Type B pancreatic cell (in vitro differentiated cells): ENCODE results near the gene TXNDC2. TPM values are rescaled to one million over a fixed set of nuclear protein-coding genes. Genes with fewer than 3 reads are reported as not detected.

Source experiments
- DNase-seq: peaks from one replicate; pipeline ENCODE4 v3.0.0; 2021; ENCODE audit warnings: mixed read lengths; ENCODE audit not compliant: unreplicated experiment; ENCODE audit errors: extremely low spot score
- H3K27ac Mint-ChIP-seq: 2 replicates; pipeline ENCODE4 v1.8.0; 2021; ENCODE audit warnings: mild to moderate bottlenecking, mixed read lengths
- H3K27me3 Mint-ChIP-seq: 2 replicates; pipeline ENCODE4 v1.8.0; 2021; ENCODE audit warnings: mixed read lengths
- H3K36me3 Mint-ChIP-seq: 2 replicates; pipeline ENCODE4 v1.8.0; 2021; ENCODE audit warnings: mixed read lengths
- H3K4me1 Mint-ChIP-seq: one replicate; pipeline ENCODE4 v1.8.0; 2021; ENCODE audit warnings: mixed read lengths; ENCODE audit not compliant: unreplicated experiment
- H3K4me3 Mint-ChIP-seq: 2 replicates; pipeline ENCODE4 v1.8.0; 2021; ENCODE audit warnings: mild to moderate bottlenecking, mixed read lengths
- H3K9me3 Mint-ChIP-seq: 2 replicates; pipeline ENCODE4 v1.8.0; 2021; ENCODE audit warnings: mixed read lengths
- CTCF ChIP-seq: fragments of 200-600 bp; sonication (generic); conservative IDR thresholded peaks from 2 replicates; pipeline ENCODE4 v1.5.0; 2021; ENCODE audit warnings: antibody characterized with exemption, mild to moderate bottlenecking
- total RNA-seq: library from RNA; stranded (reverse); gene quantifications from 2 replicates; pipeline ENCODE4 v1.2.1, GENCODE V29; 2021; ENCODE audit warnings: low replicate concordance

TXNDC2 gene
- total RNA-seq, 1 donor from 2014 or later = not detected

- Mint-ChIP-seq H3K4me3 (no peak overlapping the region), H3K36me3 (peaks cover 4% of the 10 kb centered on the region), H3K27ac (peak overlapping the region; percentile 35), H3K9me3 (peaks cover 14% of the 10 kb centered on the region), H3K4me1 (peaks cover 32% of the 10 kb centered on the region), H3K27me3 (no peaks in the 10 kb centered on the region)
- no peak for TF ChIP-seq CTCF
- DNase-seq = no peak
These were observed 18.6 kb upstream of the TXNDC2 start for GRCh38 chr18:9867071-9867594.

- TF ChIP-seq CTCF = no peak
- H3K9me3 Mint-ChIP-seq = peaks cover 14% of the 10 kb centered on the region
- DNase-seq = no peak
- H3K4me3 Mint-ChIP-seq = peak overlapping the region; percentile 3
- H3K4me1 Mint-ChIP-seq = peaks cover 27% of the 10 kb centered on the region
- H3K27me3 Mint-ChIP-seq = no peaks in the 10 kb centered on the region
- peaks cover 4% of the 10 kb centered on the region for H3K36me3 Mint-ChIP-seq
- peak overlapping the region; percentile 17 for H3K27ac Mint-ChIP-seq
These were observed 16.7 kb upstream of the TXNDC2 start for GRCh38 chr18:9868857-9869714.

GRCh38 chr18:9869715-9870430 is 15.9 kb upstream of the TXNDC2 start:
- H3K27me3 Mint-ChIP-seq = no peaks in the 10 kb centered on the region
- peak overlapping the region; percentile 17 for H3K27ac Mint-ChIP-seq
- H3K4me3 Mint-ChIP-seq = peak overlapping the region; percentile 46
- peaks cover 27% of the 10 kb centered on the region for H3K4me1 Mint-ChIP-seq
- peaks cover 14% of the 10 kb centered on the region for H3K9me3 Mint-ChIP-seq
- TF ChIP-seq CTCF = no peak
- H3K36me3 Mint-ChIP-seq = peaks cover 4% of the 10 kb centered on the region
- no peak for DNase-seq

- no peak for TF ChIP-seq CTCF
- peak overlapping the region; percentile 46 for H3K4me3 Mint-ChIP-seq
- peak overlapping the region; percentile 9 for H3K27ac Mint-ChIP-seq
- DNase-seq = no peak
- H3K9me3 Mint-ChIP-seq = peaks cover 12% of the 10 kb centered on the region
- H3K36me3 Mint-ChIP-seq = peaks cover 4% of the 10 kb centered on the region
- H3K4me1 Mint-ChIP-seq = peaks cover 27% of the 10 kb centered on the region
- no peaks in the 10 kb centered on the region for H3K27me3 Mint-ChIP-seq
These were observed 15.3 kb upstream of the TXNDC2 start for GRCh38 chr18:9870431-9871008.

- H3K27me3 Mint-ChIP-seq = no peaks in the 10 kb centered on the region
- H3K4me3 Mint-ChIP-seq = no peak overlapping the region
- H3K4me1 Mint-ChIP-seq = peaks cover 27% of the 10 kb centered on the region
- no peaks in the 10 kb centered on the region for H3K36me3 Mint-ChIP-seq
- H3K9me3 Mint-ChIP-seq = peaks cover 5% of the 10 kb centered on the region
- H3K27ac Mint-ChIP-seq = peak overlapping the region; percentile 1
- no peak for TF ChIP-seq CTCF
- no peak for DNase-seq
These were observed 14.5 kb upstream of the TXNDC2 start for GRCh38 chr18:9871244-9871746.
